PC-3 (cell line): ENCODE results near the gene NUMA1.

Source experiments
- EZH2 ChIP-seq: fragments of 300-600 bp; sonication (generic); IDR thresholded peaks from one replicate; pipeline ENCODE4 v1.6.1; 2017; ENCODE audit warnings: antibody characterized with exemption, mild to moderate bottlenecking, low read length; ENCODE audit not compliant: unreplicated experiment
- TF ChIP-seq, protein P1 (sequence below): fragments of 300-600 bp; sonication (generic); conservative IDR thresholded peaks from 2 replicates; pipeline ENCODE4 v1.5.1; 2017; ENCODE audit warnings: antibody characterized with exemption, low read depth, mild to moderate bottlenecking, low read length

DNA sequence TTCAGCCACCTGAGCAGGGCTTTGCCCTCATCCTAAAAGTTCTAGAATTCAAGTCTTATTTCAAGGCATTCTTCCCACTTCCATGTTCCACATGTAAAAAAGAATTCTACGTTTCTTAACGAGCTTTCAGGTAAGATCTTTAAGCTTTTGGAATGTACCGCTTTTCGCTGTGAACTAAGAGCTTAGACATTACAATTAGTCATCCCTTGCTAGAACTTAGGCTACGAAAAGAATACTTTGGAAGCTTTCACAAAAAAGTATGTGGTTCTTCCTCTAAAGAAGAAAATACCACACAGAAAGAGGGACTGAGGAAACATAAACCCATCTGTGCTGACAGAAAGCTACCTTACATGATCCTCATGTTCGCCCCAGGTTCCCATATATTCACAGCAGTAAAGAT, 1.9 kb downstream of the NUMA1 start:
- TF ChIP-seq, protein P1, sequence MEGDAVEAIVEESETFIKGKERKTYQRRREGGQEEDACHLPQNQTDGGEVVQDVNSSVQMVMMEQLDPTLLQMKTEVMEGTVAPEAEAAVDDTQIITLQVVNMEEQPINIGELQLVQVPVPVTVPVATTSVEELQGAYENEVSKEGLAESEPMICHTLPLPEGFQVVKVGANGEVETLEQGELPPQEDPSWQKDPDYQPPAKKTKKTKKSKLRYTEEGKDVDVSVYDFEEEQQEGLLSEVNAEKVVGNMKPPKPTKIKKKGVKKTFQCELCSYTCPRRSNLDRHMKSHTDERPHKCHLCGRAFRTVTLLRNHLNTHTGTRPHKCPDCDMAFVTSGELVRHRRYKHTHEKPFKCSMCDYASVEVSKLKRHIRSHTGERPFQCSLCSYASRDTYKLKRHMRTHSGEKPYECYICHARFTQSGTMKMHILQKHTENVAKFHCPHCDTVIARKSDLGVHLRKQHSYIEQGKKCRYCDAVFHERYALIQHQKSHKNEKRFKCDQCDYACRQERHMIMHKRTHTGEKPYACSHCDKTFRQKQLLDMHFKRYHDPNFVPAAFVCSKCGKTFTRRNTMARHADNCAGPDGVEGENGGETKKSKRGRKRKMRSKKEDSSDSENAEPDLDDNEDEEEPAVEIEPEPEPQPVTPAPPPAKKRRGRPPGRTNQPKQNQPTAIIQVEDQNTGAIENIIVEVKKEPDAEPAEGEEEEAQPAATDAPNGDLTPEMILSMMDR: no peak
- no peak for TF ChIP-seq EZH2
